Thyroid gland (tissue), 4 donors: ENCODE data around the gene ADARB2.

Experiments
- CTCF ChIP-seq, 6 experiments: fragments of 200-600 bp in 3 of 6; fragments of 450-650 bp in 3 of 6; sonication (generic) in 3 of 6; IDR thresholded peaks; one replicate each; pipeline ENCODE4 v1.5.1; 2016 to 2019; ENCODE audit warnings: antibody characterized with exemption in 6 of 6, mild to moderate bottlenecking in 2 of 6, inconsistent platforms in 1 of 6, moderate library complexity in 1 of 6
- POLR2A ChIP-seq, 2 donors: fragments of 450-650 bp; IDR thresholded peaks; one replicate each; pipeline ENCODE4 v1.6.1; 2017; ENCODE audit warnings: antibody characterized with exemption in 2 of 2, mild to moderate bottlenecking in 2 of 2, moderate library complexity in 1 of 2

GRCh38 chr10:1157615-1157933 is 579.8 kb downstream of the ADARB2 start:
- no peak for TF ChIP-seq POLR2A (IDR thresholded peaks at IDR 0.05)
- TF ChIP-seq CTCF (IDR thresholded peaks at IDR 0.05): no peak
